Left lung (tissue), 10 donors: Measurements from ENCODE around the gene ATG13. TPM values are rescaled to one million over a fixed set of nuclear protein-coding genes. Genes with fewer than 3 reads are reported as not detected.

Experiments
- ATAC-seq: fragments of 200-7000 bp; cut with Tn5 transposase; one replicate; pipeline ENCODE4 v1.9.1; 2020; ENCODE audit warnings: moderate library complexity
- DNase-seq, 4 donors: peaks; one replicate each; pipeline ENCODE4 v3.0.0-alpha.2; 2013 to 2020
- H3K27ac ChIP-seq, 2 donors: fragments of 200-600 bp; sonication (generic) in 1 of 2; one replicate each; pipeline versions ENCODE4 v1.5.0 to v1.8.0; 2020 to 2021
- H3K27me3 ChIP-seq, 2 donors: fragments of 200-600 bp; sonication (generic) in 1 of 2; one replicate each; pipeline versions ENCODE4 v1.5.0 to v1.8.0; 2020 to 2021
- H3K36me3 ChIP-seq, 2 donors: fragments of 200-600 bp; sonication (generic) in 1 of 2; one replicate each; pipeline versions ENCODE4 v1.5.0 to v1.8.0; 2020 to 2021
- H3K4me1 ChIP-seq, 2 donors: fragments of 200-600 bp; one replicate each; pipeline ENCODE4 v1.8.0; 2021
- H3K4me3 ChIP-seq, 2 donors: fragments of 200-600 bp; sonication (generic) in 1 of 2; one replicate each; pipeline versions ENCODE4 v1.5.0 to v1.8.0; 2020 to 2021; ENCODE audit warnings: mild to moderate bottlenecking in 1 of 2
- H3K9me3 ChIP-seq, 2 donors: fragments of 200-600 bp; sonication (generic) in 1 of 2; one replicate each; pipeline versions ENCODE4 v1.5.0 to v1.8.0; 2020 to 2021
- CTCF ChIP-seq, 2 donors: fragments of 200-600 bp; sonication (generic) in 1 of 2; IDR thresholded peaks; one replicate each; pipeline versions ENCODE4 v1.5.0 to v1.8.0; 2021; ENCODE audit warnings: antibody characterized with exemption in 2 of 2
- intact Hi-C, 2 donors: fragments of 100-400 bp; cut with DNase I; formaldehyde crosslinking; loops; one replicate each; pipeline versions ENCODE4 v1.11.2 to v1.14.2; 2022
- polyA plus RNA-seq, 6 donors: library from polyadenylated mRNA; unstranded; fragments of 120-200 nt; gene quantifications; one replicate each; pipeline ENCODE4 v1.2.1, GENCODE V29; 2013; ENCODE audit not compliant: insufficient read length in 6 of 6
- total RNA-seq, 2 donors: library from RNA; stranded (reverse); fragmentation: NEBNext Ultra II Directional; extraction: Animal tissue kit (Norgen Biotek cat#: 25700); gene quantifications; one replicate each; pipeline ENCODE4 v1.2.1, GENCODE V29; 2021
- donor health status: DM: no; HTN: yes; CAD: no.
- donor health status: DM: no; HTN: no; CAD: no.

ATG13 gene
- total and polyA plus RNA-seq, 8 donors: 47.1 to 58.2 (median 52.3) TPM

GRCh38 chr11:46593550-46594373 lies 23.6 kb upstream of the ATG13 start, which contains the start of gene AMBRA1:
Gene AMBRA1 (minus strand): TSS chr11:46594023. CDS start chr11:46548380, 45,643 bp downstream.
- intact Hi-C loops: no loop called here
- no peak for TF ChIP-seq CTCF (IDR thresholded peaks at IDR 0.05)
- ATAC-seq (peak; percentile 98), DNase-seq (peak; percentile 86 to 91 (median 90))
- H3K4me1 ChIP-seq: peaks cover 17 to 50% of the 10 kb centered on the region in 2 donors
- H3K36me3 ChIP-seq: no peaks in the 10 kb centered on the region
- peak within 1 kb of the TSS; percentile 78 to 95 for H3K4me3 ChIP-seq
- H3K27me3 ChIP-seq: no peaks in the 10 kb centered on the region
- no peaks in the 10 kb centered on the region for H3K9me3 ChIP-seq
- H3K27ac ChIP-seq: peak within 1 kb of the TSS; percentile 66 to 82

GRCh38 chr11:46594374-46594700 lies 23.0 kb upstream of the ATG13 start:
- Histone ChIP-seq H3K27me3 (no peaks in the 10 kb centered on the region), H3K27ac (peak overlapping the region; percentile 66 to 82), H3K36me3 (no peaks in the 10 kb centered on the region), H3K9me3 (no peaks in the 10 kb centered on the region), H3K4me1 (peaks cover 17 to 44% of the 10 kb centered on the region in 2 donors), H3K4me3 (peak overlapping the region; percentile 78 to 95)
- DNase-seq (no peak), ATAC-seq (no peak)
- intact Hi-C loops: no loop called here
- no peak for TF ChIP-seq CTCF (IDR thresholded peaks at IDR 0.05)

GRCh38 chr11:46594785-46595184 lies 22.6 kb upstream of the ATG13 start:
- ATAC-seq: no peak
- no peak overlapping the region for H3K4me3 ChIP-seq
- intact Hi-C loops: no loop called here

GRCh38 chr11:46597155-46597554 lies 20.2 kb upstream of the ATG13 start:
- H3K27ac ChIP-seq: no peak overlapping the region
- no peak for DNase-seq
- peaks cover 6 to 18% of the 10 kb centered on the region in 2 donors for H3K4me1 ChIP-seq
- H3K36me3 ChIP-seq: no peaks in the 10 kb centered on the region
- H3K27me3 ChIP-seq: no peaks in the 10 kb centered on the region
- TF ChIP-seq CTCF (IDR thresholded peaks at IDR 0.05): no peak
- H3K9me3 ChIP-seq: no peaks in the 10 kb centered on the region
- ATAC-seq: no peak
- H3K4me3 ChIP-seq: no peak overlapping the region
- intact Hi-C loops: no loop called here

More at GRCh38 chr11:46594785-46595184, 22.6 kb upstream of the ATG13 start:
- DNase-seq: no peak
- no peaks in the 10 kb centered on the region for H3K36me3 ChIP-seq
- TF ChIP-seq CTCF (IDR thresholded peaks at IDR 0.05): no peak
- H3K9me3 ChIP-seq: no peaks in the 10 kb centered on the region
- peaks cover 17 to 40% of the 10 kb centered on the region in 2 donors for H3K4me1 ChIP-seq
- H3K27ac ChIP-seq: peak overlapping the region in 1 of 2 donors; percentile 82
- no peaks in the 10 kb centered on the region for H3K27me3 ChIP-seq

- peaks cover under 1 to 13% of the 10 kb centered on the region in 2 donors for H3K4me1 ChIP-seq
- H3K4me3 ChIP-seq: no peak overlapping the region
- no peaks in the 10 kb centered on the region for H3K9me3 ChIP-seq
- no peak overlapping the region for H3K27ac ChIP-seq
- TF ChIP-seq CTCF (IDR thresholded peaks at IDR 0.05): no peak
- H3K36me3 ChIP-seq: peaks cover 0 to 5% of the 10 kb centered on the region in 2 donors
- intact Hi-C loops: no loop called here
- DNase-seq (no peak), ATAC-seq (no peak)
- no peaks in the 10 kb centered on the region for H3K27me3 ChIP-seq
Observed at GRCh38 chr11:46597609-46598219, 19.6 kb upstream of the ATG13 start.
